Ovary (tissue), 9 donors: ENCODE measurements around the gene GPR180. TPM values are rescaled to one million over a fixed set of nuclear protein-coding genes. Genes with fewer than 3 reads are reported as not detected.

Experiments used
- DNase-seq, 5 donors: peaks; one replicate each; pipeline ENCODE4 v3.0.0-alpha.2; 2019 to 2020
- H3K27ac ChIP-seq, 2 donors: fragments of 200-600 bp; one replicate each; pipeline versions ENCODE4 v1.5.1 to v1.8.0; 2019 to 2022
- H3K27me3 ChIP-seq: fragments of 200-600 bp; one replicate; pipeline ENCODE4 v1.8.0; 2022
- H3K36me3 ChIP-seq: fragments of 200-600 bp; sonication (generic); one replicate; pipeline ENCODE4 v1.5.1; 2019
- H3K4me1 ChIP-seq: one replicate; pipeline ENCODE4 v1.8.1; 2013; ENCODE audit warnings: mild to moderate bottlenecking, moderate library complexity; ENCODE audit not compliant: insufficient read depth
- H3K4me3 ChIP-seq: fragments of 200-600 bp; sonication (generic); one replicate; pipeline ENCODE4 v1.5.1; 2017
- H3K9me3 ChIP-seq, 2 donors: fragments of 200-600 bp in 1 of 2; sonication (generic) in 1 of 2; one replicate each; pipeline versions ENCODE4 v1.5.1 to v1.8.1; 2013 to 2019; ENCODE audit warnings: mild to moderate bottlenecking in 1 of 2, moderate library complexity in 1 of 2
- CTCF ChIP-seq, 3 donors: fragments of 450-650 bp in 2 of 3; fragments of 200-600 bp in 1 of 3; IDR thresholded peaks; one replicate each; pipeline versions ENCODE4 v1.5.1 to v1.8.0; 2016 to 2022; ENCODE audit warnings: antibody characterized with exemption in 3 of 3, mild to moderate bottlenecking in 1 of 3
- EP300 ChIP-seq: sonication (generic); formaldehyde crosslinking; IDR thresholded peaks from one replicate; pipeline ENCODE4 v1.6.1; 2017; ENCODE audit warnings: antibody characterized with exemption
- POLR2A ChIP-seq: fragments of 450-650 bp; IDR thresholded peaks from one replicate; pipeline ENCODE4 v1.6.1; 2017; ENCODE audit warnings: antibody characterized with exemption, mild to moderate bottlenecking, moderate library complexity
- WGBS, 3 donors: extraction: QIAGEN DNeasy Blood & Tissue Kit in 1 of 3; methylation state at CpG; one replicate each; pipeline versions ENCODE4 v1.1.5 to v1.1.7; 2013 to 2017; 5-methylcytosine and 5-hydroxymethylcytosine counted together
- intact Hi-C, 4 donors: fragments of 100-400 bp; cut with DNase I; formaldehyde crosslinking; loops; one replicate each; pipeline versions ENCODE4 v1.11.0 to v1.15.1; 2022 to 2023
- polyA plus RNA-seq, 2 donors: library from polyadenylated mRNA; stranded (reverse); fragments of 200-250 nt in 1 of 2; fragments of 350-450 nt in 1 of 2; fragmentation: Illumina TruSeq in 1 of 2; extraction: RNeasy Lipid Tissue Mini Kit (QIAGEN cat#74804) in 1 of 2; gene quantifications; one replicate each; pipeline ENCODE4 v1.2.3, GENCODE V29; 2013 to 2014
- total RNA-seq, 7 donors: library from RNA; depleted of rRNA in 2 of 7; stranded (reverse); fragments of >200 nt in 2 of 7; fragmentation: NEBNext Ultra II Directional in 3 of 7; extraction: Animal tissue kit (Norgen Biotek cat#: 25700) in 3 of 7; gene quantifications; one replicate each; pipeline versions ENCODE4 v1.1.0 to v1.2.4, GENCODE V29; 2016 to 2023
- donor health status: DM: no; HTN: no; CAD: no; lungs with moderate emphysema.
- donor health status: DM: no; HTN: no; CAD: no.
- donor health status: Bipolar disorder and iron deficiency.
- donor health status: DM: yes; HTN: yes; CAD: no.
- donor health status: DM: no; HTN: no; CAD: no.
- donor health status: DM: yes; HTN: yes; CAD: no.

Gene GPR180
- total and polyA plus RNA-seq, 9 donors: 1.6 to 6.7 (median 4.3) TPM

- H3K36me3 ChIP-seq: no peaks in the 10 kb centered on the region
- TF ChIP-seq CTCF (IDR thresholded peaks at IDR 0.05): no peak
- no peak for TF ChIP-seq POLR2A
- TF ChIP-seq EP300: no peak
- intact Hi-C loops: no loop called here
- WGBS, 3 donors: 1 to 2% (median 1%) methylated on average over 3 of the region's 3 CpGs
- no peak for DNase-seq
- H3K4me3 ChIP-seq: no peak overlapping the region
- no peaks in the 10 kb centered on the region for H3K27me3 ChIP-seq
- H3K27ac ChIP-seq: no peak overlapping the region
- no peaks in the 10 kb centered on the region for H3K9me3 ChIP-seq
- H3K4me1 ChIP-seq: no peaks in the 10 kb centered on the region
Observed at GRCh38 chr13:94641409-94641941, 39.8 kb downstream of the GPR180 start.

GRCh38 chr13:94646904-94647303 is 45.2 kb downstream of the GPR180 start:
- 78 to 83% (median 81%) methylated on average over 4 of the region's 4 CpGs for WGBS, 3 donors

GRCh38 chr13:94656176-94656575 is 54.5 kb downstream of the GPR180 start:
- no peak for TF ChIP-seq EP300
- no peak for TF ChIP-seq POLR2A
- WGBS, 3 donors: 81 to 86% (median 83%) methylated on average over 1 of the region's 1 CpG
- H3K27me3 ChIP-seq: no peaks in the 10 kb centered on the region
- H3K4me3 ChIP-seq: no peak overlapping the region
- no peaks in the 10 kb centered on the region for H3K4me1 ChIP-seq
- no peaks in the 10 kb centered on the region for H3K9me3 ChIP-seq
- H3K36me3 ChIP-seq: no peaks in the 10 kb centered on the region
- intact Hi-C loops: no loop called here
- H3K27ac ChIP-seq: no peak overlapping the region
- DNase-seq: no peak

More at GRCh38 chr13:94646904-94647303, 45.2 kb downstream of the GPR180 start:
- no peaks in the 10 kb centered on the region for H3K36me3 ChIP-seq
- DNase-seq: no peak
- no peak overlapping the region for H3K27ac ChIP-seq
- intact Hi-C loops: no loop called here
- no peak overlapping the region for H3K4me3 ChIP-seq
- no peak for TF ChIP-seq POLR2A
- no peaks in the 10 kb centered on the region for H3K27me3 ChIP-seq
- H3K9me3 ChIP-seq: no peaks in the 10 kb centered on the region
- H3K4me1 ChIP-seq: no peaks in the 10 kb centered on the region

- DNase-seq: no peak
- Histone ChIP-seq H3K9me3 (no peaks in the 10 kb centered on the region), H3K27me3 (no peaks in the 10 kb centered on the region), H3K4me3 (no peak overlapping the region), H3K36me3 (no peaks in the 10 kb centered on the region), H3K4me1 (no peaks in the 10 kb centered on the region), H3K27ac (no peak overlapping the region)
- WGBS, 3 donors: 40 to 66% (median 44%) methylated on average over 1 of the region's 1 CpG
- TF ChIP-seq POLR2A (no peak), CTCF (IDR thresholded peaks at IDR 0.05) (no peak), EP300 (no peak)
- intact Hi-C loops: no loop called here
Observed at GRCh38 chr13:94656766-94657165, 55.1 kb downstream of the GPR180 start.

GRCh38 chr13:94657167-94657566 is 55.5 kb downstream of the GPR180 start:
- intact Hi-C loops: no loop called here
- no peaks in the 10 kb centered on the region for H3K36me3 ChIP-seq

More at GRCh38 chr13:94657167-94657566, 55.5 kb downstream of the GPR180 start:
- no peaks in the 10 kb centered on the region for H3K9me3 ChIP-seq
- no peaks in the 10 kb centered on the region for H3K27me3 ChIP-seq
- no peak for DNase-seq
- no peak overlapping the region for H3K4me3 ChIP-seq
- TF ChIP-seq POLR2A (no peak), EP300 (no peak), CTCF (IDR thresholded peaks at IDR 0.05) (no peak)
- no peaks in the 10 kb centered on the region for H3K4me1 ChIP-seq
- WGBS, 3 donors: 85 to 98% (median 96%) methylated on average over 4 of the region's 4 CpGs
- H3K27ac ChIP-seq: no peak overlapping the region
